ENCODE data around the gene TRAPPC12.

TRAPPC12 gene

DNA sequence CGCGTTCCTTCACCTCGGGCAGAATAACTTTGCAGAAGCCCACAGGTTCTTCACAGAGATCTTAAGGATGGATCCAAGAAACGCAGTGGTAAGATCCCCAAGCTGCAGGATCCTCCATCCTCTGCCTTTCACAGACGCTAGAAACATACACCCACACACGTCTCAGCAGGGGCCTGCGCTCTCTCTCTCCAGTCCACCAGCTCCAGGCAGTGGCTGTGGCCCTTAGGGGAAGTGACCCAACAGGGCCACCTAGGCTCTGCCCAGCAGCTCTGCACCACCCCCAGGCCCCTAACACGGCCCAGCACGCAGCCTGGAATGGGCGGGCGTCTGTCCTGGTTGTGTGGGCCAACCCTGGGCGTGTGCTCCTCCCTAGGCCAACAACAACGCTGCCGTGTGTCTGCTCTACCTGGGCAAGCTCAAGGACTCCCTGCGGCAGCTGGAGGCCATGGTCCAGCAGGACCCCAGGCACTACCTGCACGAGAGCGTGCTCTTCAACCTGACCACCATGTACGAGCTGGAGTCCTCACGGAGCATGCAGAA lies 99.4 kb downstream of the TRAPPC12 start:
- ChIA-PET CTCF (interaction anchor here (1.1 to 1.2 kb wide), 2 partner anchors 12 to 18 kb away, joined by 3 read pairs; no protein-coding TSS in a partner anchor), POLR2A (no interaction called here)
- no peak for DNase-seq
- H3K9me3 ChIP-seq (ENCODE audit: control extremely low read depth in 1 of 5, control insufficient read depth in 4 of 5, insufficient read depth in 2 of 5, low read depth in 1 of 5, low read length in 4 of 5): no peaks in the 10 kb centered on the region
- H3K4me1 ChIP-seq (ENCODE audit: control extremely low read depth in 1 of 4, control insufficient read depth in 4 of 4, insufficient read depth in 4 of 4, low read length in 3 of 4): peaks cover 0 to 13% (median 7%) of the 10 kb centered on the region in 4 experiments
- H3K36me3 ChIP-seq (ENCODE audit: control insufficient read depth in 4 of 4, insufficient read depth in 4 of 4, low read length in 3 of 4): peaks cover 0 to 47% (median 34%) of the 10 kb centered on the region in 4 experiments
- 97% methylated on average over 17 of the region's 19 CpGs for WGBS (ENCODE audit: insufficient coverage)
- no peaks in the 10 kb centered on the region for H3K27me3 ChIP-seq (replicated peaks in 2 of 5; ENCODE audit: control insufficient read depth in 4 of 5, insufficient read depth in 5 of 5, low read length in 4 of 5)
- no peak overlapping the region for H3K27ac ChIP-seq (ENCODE audit: insufficient read depth in 1 of 2, low read depth in 1 of 2, low read length in 2 of 2, poor library complexity in 1 of 2, severe bottlenecking in 2 of 2)
- H3K4me3 ChIP-seq (ENCODE audit: control insufficient read depth in 1 of 7, extremely low read depth in 1 of 7, insufficient read depth in 4 of 7, low read depth in 2 of 7, low read length in 6 of 7): no peak overlapping the region

DNA sequence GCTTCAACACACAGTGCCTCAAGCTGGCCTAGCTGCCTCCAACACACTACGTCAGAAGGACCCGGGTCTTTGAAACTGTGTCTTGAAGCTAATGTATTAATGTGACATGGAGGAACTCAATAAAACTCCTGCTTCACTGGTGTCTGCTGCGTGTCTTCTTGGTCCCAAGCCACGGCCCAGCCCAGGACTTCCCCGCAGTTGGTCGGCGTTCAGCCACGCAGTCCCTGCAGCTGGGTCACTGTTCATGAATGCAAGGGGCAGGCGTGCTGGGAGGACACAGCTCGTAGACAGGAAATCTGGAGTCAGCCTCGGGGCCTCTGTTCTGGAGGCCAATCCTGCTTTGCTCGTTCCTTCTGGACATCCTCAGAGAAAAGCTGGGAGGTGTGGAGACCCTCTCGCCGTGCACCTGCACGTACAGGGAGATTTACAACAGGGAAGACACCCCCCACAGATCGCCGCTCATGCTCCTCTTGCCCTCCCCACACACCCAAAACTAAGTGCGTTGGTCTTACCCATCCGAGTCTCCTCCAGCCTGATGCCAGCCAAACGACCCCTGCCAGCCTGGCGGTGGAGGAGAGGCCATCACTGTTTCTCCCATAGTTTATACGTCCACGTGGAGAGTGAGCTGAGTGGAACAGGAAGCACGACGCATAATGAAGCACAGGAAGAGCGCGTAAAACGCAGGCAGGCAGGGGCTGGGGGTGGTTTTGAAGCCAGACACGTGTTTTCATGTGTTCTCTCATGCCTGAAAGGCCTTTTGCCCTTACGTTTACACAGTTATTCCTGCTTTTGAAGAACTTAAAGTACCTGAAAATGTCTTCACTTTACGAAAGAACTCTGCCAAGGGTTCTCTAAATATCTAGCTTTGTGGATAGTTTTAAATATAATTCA lies 100.2 kb downstream of the TRAPPC12 start:
- DNase-seq: no peak
- ChIA-PET CTCF (interaction anchor here (0.6 to 1.2 kb wide), 3 partner anchors 12 to 31 kb away, joined by 3 read pairs; no protein-coding TSS in a partner anchor), POLR2A (no interaction called here)
- 96% methylated on average over 23 of the region's 31 CpGs for WGBS (ENCODE audit: insufficient coverage)
- Histone ChIP-seq H3K4me1 (ENCODE audit: control extremely low read depth in 1 of 4, control insufficient read depth in 4 of 4, insufficient read depth in 4 of 4, low read length in 3 of 4) (peaks cover 0 to 13% (median 7%) of the 10 kb centered on the region in 4 experiments), H3K36me3 (ENCODE audit: control insufficient read depth in 4 of 4, insufficient read depth in 4 of 4, low read length in 3 of 4) (peaks cover 0 to 45% (median 33%) of the 10 kb centered on the region in 4 experiments), H3K27me3 (replicated peaks in 2 of 5; ENCODE audit: control insufficient read depth in 4 of 5, insufficient read depth in 5 of 5, low read length in 4 of 5) (no peaks in the 10 kb centered on the region), H3K27ac (ENCODE audit: insufficient read depth in 1 of 2, low read depth in 1 of 2, low read length in 2 of 2, poor library complexity in 1 of 2, severe bottlenecking in 2 of 2) (no peak overlapping the region), H3K9me3 (ENCODE audit: control extremely low read depth in 1 of 5, control insufficient read depth in 4 of 5, insufficient read depth in 2 of 5, low read depth in 1 of 5, low read length in 4 of 5) (no peaks in the 10 kb centered on the region), H3K4me3 (ENCODE audit: control insufficient read depth in 1 of 7, extremely low read depth in 1 of 7, insufficient read depth in 4 of 7, low read depth in 2 of 7, low read length in 6 of 7) (no peak overlapping the region)

DNA sequence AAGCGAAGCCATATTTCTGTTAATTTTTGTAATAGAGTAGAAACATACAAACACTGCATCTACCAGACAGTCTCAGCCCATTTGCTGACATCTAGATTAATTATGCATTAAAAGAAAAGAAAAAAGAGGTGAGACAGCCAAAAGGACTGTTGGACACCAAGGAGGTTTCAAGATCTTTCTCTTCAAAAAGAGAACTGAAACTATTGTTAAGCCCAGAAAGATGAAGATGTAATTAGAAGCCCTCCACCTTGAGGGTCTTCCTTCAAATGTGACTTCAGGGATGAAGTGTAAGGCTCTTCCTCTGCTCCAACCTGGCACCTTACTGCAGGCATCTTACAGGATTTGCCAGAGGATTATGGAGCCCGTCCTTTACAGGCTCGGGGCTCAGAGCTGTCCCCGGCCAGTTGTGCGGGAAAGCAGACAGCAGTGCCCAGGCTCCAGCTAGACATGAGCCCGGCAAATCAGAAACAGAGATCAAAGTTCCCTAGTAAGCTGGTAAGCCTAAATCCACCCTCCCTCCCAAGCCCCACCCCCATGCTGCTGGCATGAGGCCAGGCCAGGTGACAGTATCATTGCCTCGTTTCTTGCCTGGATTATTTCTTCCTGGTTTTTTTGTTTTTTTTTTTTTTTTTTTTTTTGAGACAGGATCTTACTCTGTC lies 101.0 kb downstream of the TRAPPC12 start:
- Histone ChIP-seq H3K9me3 (ENCODE audit: control extremely low read depth in 1 of 5, control insufficient read depth in 4 of 5, insufficient read depth in 2 of 5, low read depth in 1 of 5, low read length in 4 of 5) (no peaks in the 10 kb centered on the region), H3K4me3 (ENCODE audit: control insufficient read depth in 1 of 7, extremely low read depth in 1 of 7, insufficient read depth in 4 of 7, low read depth in 2 of 7, low read length in 6 of 7) (no peak overlapping the region), H3K36me3 (ENCODE audit: control insufficient read depth in 4 of 4, insufficient read depth in 4 of 4, low read length in 3 of 4) (peaks cover 0 to 44% (median 31%) of the 10 kb centered on the region in 4 experiments), H3K27ac (ENCODE audit: insufficient read depth in 1 of 2, low read depth in 1 of 2, low read length in 2 of 2, poor library complexity in 1 of 2, severe bottlenecking in 2 of 2) (no peak overlapping the region), H3K4me1 (ENCODE audit: control extremely low read depth in 1 of 4, control insufficient read depth in 4 of 4, insufficient read depth in 4 of 4, low read length in 3 of 4) (peaks cover 0 to 13% (median 7%) of the 10 kb centered on the region in 4 experiments), H3K27me3 (replicated peaks in 2 of 5; ENCODE audit: control insufficient read depth in 4 of 5, insufficient read depth in 5 of 5, low read length in 4 of 5) (no peaks in the 10 kb centered on the region)
- 80% methylated on average over 5 of the region's 7 CpGs for WGBS (ENCODE audit: insufficient coverage)
- CTCF ChIA-PET: interaction anchor here (0.7 to 1.2 kb wide), 4 partner anchors 13 to 57 kb away, joined by 3 read pairs; no protein-coding TSS in a partner anchor
- DNase-seq: no peak
- POLR2A ChIA-PET: no interaction called here

DNA sequence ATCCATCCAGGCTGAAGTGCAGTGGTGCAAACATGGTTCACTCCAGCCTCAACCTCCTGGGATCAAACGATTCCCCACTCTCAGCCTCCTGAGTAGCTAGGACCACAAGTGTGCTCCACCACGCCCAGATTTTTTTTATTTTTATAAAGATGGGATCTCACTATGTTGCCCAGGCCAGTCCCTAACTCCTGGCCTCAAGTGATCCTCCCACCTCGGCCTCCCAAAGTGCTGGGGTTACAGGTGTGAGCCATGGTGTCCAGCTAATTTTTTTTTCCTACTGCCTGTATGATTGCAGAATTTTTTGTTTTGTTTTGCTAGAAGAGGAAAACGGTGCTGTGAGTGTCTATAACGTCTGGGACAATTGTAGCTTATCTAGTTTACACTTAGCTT lies 101.5 kb downstream of the TRAPPC12 start:
- 100% methylated on average over 2 of the region's 5 CpGs for WGBS (ENCODE audit: insufficient coverage)
- POLR2A ChIA-PET: no interaction called here
- peaks cover 0 to 39% (median 29%) of the 10 kb centered on the region in 4 experiments for H3K36me3 ChIP-seq (ENCODE audit: control insufficient read depth in 4 of 4, insufficient read depth in 4 of 4, low read length in 3 of 4)

DNA sequence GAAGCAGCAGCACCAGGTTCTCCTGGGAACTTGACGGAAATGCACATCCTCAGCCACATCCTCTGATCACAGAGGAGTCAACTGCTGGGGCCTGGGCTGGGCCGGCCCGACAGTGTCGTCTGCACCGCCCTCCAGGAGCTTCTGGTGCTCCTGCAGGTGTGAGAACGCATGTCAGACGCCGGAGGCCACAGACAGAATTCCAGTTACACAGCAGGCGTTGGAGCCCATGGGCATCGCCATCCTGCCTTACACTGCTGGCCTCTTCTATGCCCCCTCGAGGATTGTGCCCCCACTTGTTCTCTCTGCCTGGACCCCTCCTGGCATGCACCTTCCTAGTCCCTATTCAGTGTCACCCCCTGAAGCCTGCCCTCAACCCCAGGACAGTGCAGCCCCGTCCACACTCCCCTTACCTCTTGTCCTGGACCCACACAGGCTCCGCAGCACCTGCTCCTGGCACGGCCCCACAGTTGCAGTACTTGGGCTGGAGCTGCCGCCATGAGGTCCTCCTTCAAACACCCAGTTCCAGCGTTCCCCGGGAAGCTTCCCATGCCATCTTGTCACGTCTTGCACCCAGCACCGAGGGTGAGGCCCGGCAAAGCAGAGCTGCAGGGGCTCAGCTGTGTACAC lies 102.4 kb downstream of the TRAPPC12 start:
- Histone ChIP-seq H3K9me3 (ENCODE audit: control extremely low read depth in 1 of 5, control insufficient read depth in 4 of 5, insufficient read depth in 2 of 5, low read depth in 1 of 5, low read length in 4 of 5) (peaks cover 0 to 3% (median 0%) of the 10 kb centered on the region in 5 experiments), H3K4me3 (ENCODE audit: control insufficient read depth in 1 of 7, extremely low read depth in 1 of 7, insufficient read depth in 4 of 7, low read depth in 2 of 7, low read length in 6 of 7) (no peak overlapping the region), H3K27ac (ENCODE audit: insufficient read depth in 1 of 2, low read depth in 1 of 2, low read length in 2 of 2, poor library complexity in 1 of 2, severe bottlenecking in 2 of 2) (no peak overlapping the region), H3K36me3 (ENCODE audit: control insufficient read depth in 4 of 4, insufficient read depth in 4 of 4, low read length in 3 of 4) (peaks cover 0 to 38% (median 27%) of the 10 kb centered on the region in 4 experiments), H3K27me3 (replicated peaks in 2 of 5; ENCODE audit: control insufficient read depth in 4 of 5, insufficient read depth in 5 of 5, low read length in 4 of 5) (no peaks in the 10 kb centered on the region), H3K4me1 (ENCODE audit: control extremely low read depth in 1 of 4, control insufficient read depth in 4 of 4, insufficient read depth in 4 of 4, low read length in 3 of 4) (peaks cover 0 to 5% (median 1%) of the 10 kb centered on the region in 4 experiments)
- ChIA-PET POLR2A (no interaction called here), CTCF (interaction anchor here (0.9 to 1.1 kb wide), 2 partner anchors 12 to 29 kb away, joined by 3 read pairs; no protein-coding TSS in a partner anchor)
- WGBS (ENCODE audit: insufficient coverage): 99% methylated on average over 20 of the region's 20 CpGs
- DNase-seq: no peak

More for the DNA sequence above, 101.5 kb downstream of the TRAPPC12 start:
- Histone ChIP-seq H3K4me1 (ENCODE audit: control extremely low read depth in 1 of 4, control insufficient read depth in 4 of 4, insufficient read depth in 4 of 4, low read length in 3 of 4) (peaks cover 0 to 13% (median 7%) of the 10 kb centered on the region in 4 experiments), H3K27me3 (replicated peaks in 2 of 5; ENCODE audit: control insufficient read depth in 4 of 5, insufficient read depth in 5 of 5, low read length in 4 of 5) (no peaks in the 10 kb centered on the region), H3K27ac (ENCODE audit: insufficient read depth in 1 of 2, low read depth in 1 of 2, low read length in 2 of 2, poor library complexity in 1 of 2, severe bottlenecking in 2 of 2) (no peak overlapping the region), H3K9me3 (ENCODE audit: control extremely low read depth in 1 of 5, control insufficient read depth in 4 of 5, insufficient read depth in 2 of 5, low read depth in 1 of 5, low read length in 4 of 5) (peaks cover 0 to 1% (median 0%) of the 10 kb centered on the region in 5 experiments), H3K4me3 (ENCODE audit: control insufficient read depth in 1 of 7, extremely low read depth in 1 of 7, insufficient read depth in 4 of 7, low read depth in 2 of 7, low read length in 6 of 7) (no peak overlapping the region)
- DNase-seq: no peak
- CTCF ChIA-PET: interaction anchor here (0.7 to 1.1 kb wide), 3 partner anchors 12 to 57 kb away, joined by 3 read pairs; no protein-coding TSS in a partner anchor

DNA sequence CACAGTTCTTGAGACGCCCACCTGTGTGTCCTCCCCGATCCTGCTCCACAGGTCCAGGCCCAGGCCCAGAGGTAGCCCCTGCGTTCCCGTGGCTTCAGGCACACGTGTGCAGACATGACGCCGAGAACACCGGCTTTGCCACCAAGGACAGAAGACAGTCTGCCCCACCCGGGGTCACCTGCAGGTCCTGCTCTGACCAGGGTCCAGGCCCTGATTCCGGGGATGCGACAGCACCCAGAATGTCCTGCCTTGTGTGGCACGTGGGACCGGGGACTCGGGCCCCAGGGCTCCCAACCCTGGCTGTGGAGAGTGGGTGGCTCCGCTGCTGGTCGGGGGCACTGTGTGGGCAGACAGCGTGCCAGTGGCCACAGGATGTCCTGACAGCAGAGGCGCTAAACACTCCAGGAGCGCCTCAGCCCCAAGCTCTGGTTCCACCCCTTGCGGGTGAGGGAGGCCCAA lies 102.9 kb downstream of the TRAPPC12 start:
- POLR2A ChIA-PET: no interaction called here
- CTCF ChIA-PET: no interaction called here
- no peak overlapping the region for H3K4me3 ChIP-seq (ENCODE audit: control insufficient read depth in 1 of 7, extremely low read depth in 1 of 7, insufficient read depth in 4 of 7, low read depth in 2 of 7, low read length in 6 of 7)
- peaks cover 0 to 38% (median 26%) of the 10 kb centered on the region in 4 experiments for H3K36me3 ChIP-seq (ENCODE audit: control insufficient read depth in 4 of 4, insufficient read depth in 4 of 4, low read length in 3 of 4)
- H3K27ac ChIP-seq (ENCODE audit: insufficient read depth in 1 of 2, low read depth in 1 of 2, low read length in 2 of 2, poor library complexity in 1 of 2, severe bottlenecking in 2 of 2): no peak overlapping the region
- peaks cover 0 to under 1% (median 0%) of the 10 kb centered on the region in 4 experiments for H3K4me1 ChIP-seq (ENCODE audit: control extremely low read depth in 1 of 4, control insufficient read depth in 4 of 4, insufficient read depth in 4 of 4, low read length in 3 of 4)
- peaks cover 0 to 5% (median 0%) of the 10 kb centered on the region in 5 experiments for H3K9me3 ChIP-seq (ENCODE audit: control extremely low read depth in 1 of 5, control insufficient read depth in 4 of 5, insufficient read depth in 2 of 5, low read depth in 1 of 5, low read length in 4 of 5)
- no peak for DNase-seq
- WGBS (ENCODE audit: insufficient coverage): 95% methylated on average over 15 of the region's 20 CpGs
- no peaks in the 10 kb centered on the region for H3K27me3 ChIP-seq (replicated peaks in 2 of 5; ENCODE audit: control insufficient read depth in 4 of 5, insufficient read depth in 5 of 5, low read length in 4 of 5)
